Fibroblast of peridontal ligament (primary cell): Measurements from ENCODE around the gene TOX2.

Source experiments
- DNase-seq: peaks from one replicate; pipeline ENCODE4 v3.0.0-alpha.2; 2010; ENCODE audit errors: extremely low read depth

The TOX2 gene

GRCh38 chr20:44075191-44075949, 160.7 kb downstream of the TOX2 start:
- no peak for DNase-seq

GRCh38 chr20:44075950-44076232, 161.2 kb downstream of the TOX2 start:
- DNase-seq, result no peak

- DNase-seq, result no peak
Observed at GRCh38 chr20:44079291-44079690, 164.6 kb downstream of the TOX2 start.

GRCh38 chr20:44080064-44080463, 165.4 kb downstream of the TOX2 start:
- peak; percentile 43 for DNase-seq

GRCh38 chr20:44080646-44081267, 166.1 kb downstream of the TOX2 start:
- peak; percentile 86 for DNase-seq

GRCh38 chr20:44081476-44081875, 166.8 kb downstream of the TOX2 start:
- no peak for DNase-seq

GRCh38 chr20:44081888-44082287, 167.2 kb downstream of the TOX2 start:
- no peak for DNase-seq

- peak; percentile 52 for DNase-seq
Observed at GRCh38 chr20:44083220-44083933, 168.7 kb downstream of the TOX2 start.

GRCh38 chr20:44084439-44084838, 169.8 kb downstream of the TOX2 start:
- DNase-seq, result no peak

GRCh38 chr20:44084891-44085290, 170.2 kb downstream of the TOX2 start:
- DNase-seq, result no peak

GRCh38 chr20:44085616-44086434, 171.2 kb downstream of the TOX2 start:
- no peak for DNase-seq

- DNase-seq, result no peak
Observed at GRCh38 chr20:44087051-44087856, 172.6 kb downstream of the TOX2 start.

- no peak for DNase-seq
Observed at GRCh38 chr20:44087857-44088120, 173.1 kb downstream of the TOX2 start.

GRCh38 chr20:44089987-44090674, 175.5 kb downstream of the TOX2 start:
- DNase-seq, result peak; percentile 72

GRCh38 chr20:44091026-44091425, 176.4 kb downstream of the TOX2 start:
- DNase-seq, result no peak

GRCh38 chr20:44092551-44093248, 178.0 kb downstream of the TOX2 start:
- DNase-seq, result peak; percentile 74

- no peak for DNase-seq
Observed at GRCh38 chr20:44093249-44093582, 178.6 kb downstream of the TOX2 start.

- no peak for DNase-seq
Observed at GRCh38 chr20:44095831-44096230, 181.2 kb downstream of the TOX2 start.

GRCh38 chr20:44097521-44098255, 183.0 kb downstream of the TOX2 start:
- no peak for DNase-seq

- no peak for DNase-seq
Observed at GRCh38 chr20:44098256-44098630, 183.6 kb downstream of the TOX2 start.
